Midbrain (tissue), 1 donor: Measurements from ENCODE around the gene BRD4.
A peak's percentile ranks its signal among the peaks of the same experiment; 100 is the strongest.
"Not testable (repeated sequence)": the region's sequence is repeated elsewhere in the genome, so short reads cannot be mapped to it uniquely, and the experiment has no call there.

Experiments
- DNase-seq: peaks from one replicate; lab custom pipeline; 2025; lab: John Stamatoyannopoulos, UW

Gene BRD4

GRCh38 chr19:15360015-15360414, 27.7 kb upstream of the BRD4 start:
- not testable (repeated sequence) for DNase-seq

GRCh38 chr19:15358918-15359317, 26.6 kb upstream of the BRD4 start:
- DNase-seq: no peak

GRCh38 chr19:15357906-15358305, 25.6 kb upstream of the BRD4 start:
- no peak for DNase-seq

GRCh38 chr19:15354566-15355296, 22.4 kb upstream of the BRD4 start:
- DNase-seq: no peak

- no peak for DNase-seq
These were observed 21.6 kb upstream of the BRD4 start for GRCh38 chr19:15353908-15354307.

- not testable (repeated sequence) for DNase-seq
These were observed 20.2 kb upstream of the BRD4 start for GRCh38 chr19:15352535-15352934.

- DNase-seq: not testable (repeated sequence)
These were observed 9.0 kb upstream of the BRD4 start for GRCh38 chr19:15341328-15341727.

- no peak for DNase-seq
These were observed 7.7 kb upstream of the BRD4 start for GRCh38 chr19:15340086-15340485.

- DNase-seq: no peak
These were observed 4.9 kb upstream of the BRD4 start for GRCh38 chr19:15337202-15337601.

- DNase-seq: not testable (repeated sequence)
These were observed 3.7 kb upstream of the BRD4 start for GRCh38 chr19:15335992-15336391.

GRCh38 chr19:15331419-15332310, 674 bp downstream of the BRD4 start:
- DNase-seq: peak; percentile 36

- no peak for DNase-seq
These were observed 1.4 kb downstream of the BRD4 start for GRCh38 chr19:15330801-15331418.

- DNase-seq: no peak
These were observed 4.0 kb downstream of the BRD4 start for GRCh38 chr19:15328312-15328711.

GRCh38 chr19:15324791-15325519, 7.4 kb downstream of the BRD4 start:
- DNase-seq: no peak

- peak; percentile 11 for DNase-seq
These were observed 8.7 kb downstream of the BRD4 start for GRCh38 chr19:15323496-15324235.

GRCh38 chr19:15321739-15322138, 10.6 kb downstream of the BRD4 start:
- DNase-seq: no peak

GRCh38 chr19:15320116-15320515, 12.2 kb downstream of the BRD4 start:
- DNase-seq: no peak

GRCh38 chr19:15318241-15318691, 14.1 kb downstream of the BRD4 start:
- no peak for DNase-seq

GRCh38 chr19:15317392-15318071, 14.8 kb downstream of the BRD4 start:
- no peak for DNase-seq

GRCh38 chr19:15316498-15316897, 15.8 kb downstream of the BRD4 start:
- DNase-seq: no peak

GRCh38 chr19:15315101-15315500, 17.2 kb downstream of the BRD4 start:
- DNase-seq: no peak
